GM13977 (cell line): ENCODE data around the gene RGL2.

ENCODE experiments used
- DNase-seq: peaks from one replicate; pipeline ENCODE4 v3.0.0; 2012; ENCODE audit warnings: low spot score
- CTCF ChIP-seq: IDR thresholded peaks from 2 replicates; pipeline ENCODE4 v1.5.1; 2012; ENCODE audit warnings: mild to moderate bottlenecking, control low read depth; ENCODE audit not compliant: insufficient read depth; ENCODE audit errors: extremely low read depth, missing control alignments
- in situ Hi-C: fragments of 300-500 bp; cut with MboI; formaldehyde crosslinking; loops from one replicate; pipeline ENCODE4 v1.12.0; 2022; ENCODE audit warnings: low sequenced_read_pairs, low pct_unique_long_range_greater_than_20kb, mixed read lengths, inconsistent platforms; ENCODE audit not compliant: unreplicated experiment

The RGL2 gene

DNA sequence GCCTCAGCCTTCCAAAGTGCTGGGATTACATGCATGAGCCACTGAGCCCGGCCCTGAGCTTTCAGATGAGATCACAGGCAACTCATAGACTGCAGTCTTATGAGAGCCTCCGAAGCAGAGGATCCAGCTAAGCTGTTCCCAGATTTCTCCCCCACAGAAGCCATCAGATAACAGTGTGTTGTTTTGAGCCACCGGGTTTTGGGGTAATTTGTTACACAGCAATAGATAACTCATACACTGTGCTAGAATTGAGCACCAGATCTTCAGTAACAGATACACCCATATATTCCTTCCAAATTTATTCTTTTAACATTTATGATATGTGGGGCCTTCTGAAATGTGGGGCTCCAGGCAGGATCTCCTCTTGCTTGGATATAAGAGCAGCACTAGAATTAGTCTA lies 37.8 kb upstream of the RGL2 start:
- no peak for TF ChIP-seq CTCF
- DNase-seq: no peak
- in situ Hi-C loops: no loop called here

DNA sequence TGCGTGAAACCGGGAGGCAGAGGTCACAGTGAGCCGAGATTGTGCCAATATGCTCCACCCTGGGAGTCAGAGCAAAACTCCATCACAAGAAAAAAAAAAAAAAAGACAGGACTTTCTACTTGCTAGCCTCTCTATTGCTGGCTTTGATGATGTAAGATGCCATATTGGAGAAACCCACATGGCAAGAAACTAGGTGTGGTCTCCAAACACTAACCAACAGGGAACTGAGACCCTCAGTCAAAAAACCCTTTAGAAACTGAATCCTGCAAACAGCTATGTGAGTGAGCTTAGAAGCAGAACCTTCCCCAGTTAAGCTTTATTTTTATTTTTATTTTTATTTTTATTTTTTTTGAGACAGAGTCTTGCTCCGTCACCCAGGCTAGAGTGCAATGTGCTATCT lies 37.2 kb upstream of the RGL2 start:
- no peak for TF ChIP-seq CTCF
- in situ Hi-C loops: no loop called here
- no peak for DNase-seq

DNA sequence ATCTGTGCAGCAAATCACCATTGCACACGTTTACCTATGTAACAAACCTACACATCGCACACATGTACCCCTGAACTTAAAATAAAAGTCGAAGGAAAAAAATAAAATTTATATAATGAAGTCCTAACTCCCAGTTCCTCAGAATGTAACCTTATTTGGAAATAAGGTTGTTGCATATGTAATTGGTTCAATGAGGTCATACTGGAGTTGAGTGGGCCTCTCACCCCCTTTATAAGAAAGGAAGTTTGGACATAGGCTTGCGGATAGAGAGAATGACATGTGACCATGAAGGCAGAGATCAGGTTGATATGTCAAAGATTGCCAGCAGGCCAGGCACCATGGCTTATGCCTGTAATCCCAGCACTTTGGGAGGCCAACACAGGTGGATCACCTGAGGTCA lies 34.9 kb upstream of the RGL2 start:
- TF ChIP-seq CTCF: no peak
- in situ Hi-C loops: no loop called here
- no peak for DNase-seq

DNA sequence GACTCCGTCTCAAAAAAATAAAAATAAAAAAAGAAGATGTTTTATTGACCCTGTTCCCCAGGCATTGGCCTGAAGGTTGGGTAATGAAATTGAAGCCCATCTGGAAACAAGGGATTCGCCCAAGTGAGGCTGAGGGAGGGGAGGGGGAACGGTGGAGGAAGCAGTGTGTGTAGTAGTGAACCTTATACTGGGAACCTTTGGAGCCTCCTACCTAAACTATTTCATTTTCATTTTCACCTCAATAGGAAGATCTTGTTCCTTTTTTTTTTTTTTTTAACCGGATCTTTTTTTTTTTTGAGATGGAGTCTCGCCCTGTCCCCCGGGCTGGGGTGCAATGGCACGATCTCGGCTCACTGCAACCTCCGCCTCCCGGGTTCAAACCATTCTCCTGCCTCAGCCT lies 32.0 kb upstream of the RGL2 start:
- in situ Hi-C loops: no loop called here
- TF ChIP-seq CTCF: no peak
- no peak for DNase-seq

DNA sequence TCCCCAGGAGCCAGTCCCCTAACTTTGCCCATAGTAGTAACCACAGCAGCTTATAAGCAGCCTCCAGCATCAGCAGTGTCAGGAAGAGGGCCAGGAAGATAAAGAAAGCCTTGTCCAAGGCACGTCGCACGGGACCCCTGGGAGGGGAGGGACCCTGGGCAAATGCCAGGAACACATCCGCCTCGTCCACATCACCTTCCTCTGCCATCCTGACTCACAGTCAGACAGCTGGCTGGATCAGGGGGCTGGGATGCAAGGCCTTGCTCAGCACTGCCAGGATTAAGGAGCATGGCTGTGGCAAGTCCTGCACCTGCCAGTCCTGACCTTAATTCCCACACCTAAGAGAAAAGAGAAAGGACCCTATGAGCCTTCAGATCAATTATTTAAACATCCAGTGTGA lies 30.3 kb upstream of the RGL2 start:
- in situ Hi-C loops: no loop called here
- peak; percentile 6 for DNase-seq
- TF ChIP-seq CTCF: no peak

GRCh38 chr6:33324125-33324524 lies 25.4 kb upstream of the RGL2 start:
- no peak for TF ChIP-seq CTCF
- DNase-seq: peak; percentile 40
- in situ Hi-C loops: no loop called here

DNA sequence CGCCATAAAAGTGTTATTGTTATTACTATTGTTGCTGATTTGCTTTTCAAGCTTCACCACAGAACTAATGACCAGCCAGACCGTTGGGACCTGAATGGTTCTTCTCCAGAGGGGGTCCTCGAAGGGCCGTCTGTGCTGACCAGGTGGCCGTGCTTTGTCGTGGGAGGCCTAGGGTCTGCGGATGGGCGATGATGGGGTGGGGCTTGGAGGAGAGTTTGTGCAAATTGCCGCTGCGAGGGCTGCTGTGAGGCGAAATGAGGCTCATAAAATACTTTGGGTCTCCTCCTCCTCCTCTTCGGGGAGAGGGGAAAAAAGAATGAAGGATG lies 24.8 kb upstream of the RGL2 start:
- no peak for DNase-seq

More for the DNA sequence above, 24.8 kb upstream of the RGL2 start:
- no peak for TF ChIP-seq CTCF
- in situ Hi-C loops: no loop called here
